Umbilical cord (tissue), 2 donors: ENCODE measurements around the gene HOXC5. TPM values are rescaled to one million over a fixed set of nuclear protein-coding genes. Genes with fewer than 3 reads are reported as not detected.

Source experiments
- DNase-seq: peaks from one replicate; pipeline ENCODE4 v3.0.0-alpha.2; 2015; ENCODE audit warnings: low spot score
- total RNA-seq: library from RNA; depleted of rRNA; stranded (reverse); fragments of >200 nt; gene quantifications from one replicate; pipeline ENCODE4 v1.2.3, GENCODE V29; 2014; ENCODE audit warnings: low replicate concordance; ENCODE audit not compliant: insufficient read depth

Gene HOXC5
- total RNA-seq, 1 donor from 2014 or later: 1.2 TPM

GRCh38 chr12:54019091-54019811 lies 13.6 kb upstream of the HOXC5 start:
- no peak for DNase-seq

GRCh38 chr12:54019924-54020590 lies 12.8 kb upstream of the HOXC5 start:
- DNase-seq: peak; percentile 67

GRCh38 chr12:54020591-54021405 lies 12.1 kb upstream of the HOXC5 start:
- no peak for DNase-seq

DNA sequence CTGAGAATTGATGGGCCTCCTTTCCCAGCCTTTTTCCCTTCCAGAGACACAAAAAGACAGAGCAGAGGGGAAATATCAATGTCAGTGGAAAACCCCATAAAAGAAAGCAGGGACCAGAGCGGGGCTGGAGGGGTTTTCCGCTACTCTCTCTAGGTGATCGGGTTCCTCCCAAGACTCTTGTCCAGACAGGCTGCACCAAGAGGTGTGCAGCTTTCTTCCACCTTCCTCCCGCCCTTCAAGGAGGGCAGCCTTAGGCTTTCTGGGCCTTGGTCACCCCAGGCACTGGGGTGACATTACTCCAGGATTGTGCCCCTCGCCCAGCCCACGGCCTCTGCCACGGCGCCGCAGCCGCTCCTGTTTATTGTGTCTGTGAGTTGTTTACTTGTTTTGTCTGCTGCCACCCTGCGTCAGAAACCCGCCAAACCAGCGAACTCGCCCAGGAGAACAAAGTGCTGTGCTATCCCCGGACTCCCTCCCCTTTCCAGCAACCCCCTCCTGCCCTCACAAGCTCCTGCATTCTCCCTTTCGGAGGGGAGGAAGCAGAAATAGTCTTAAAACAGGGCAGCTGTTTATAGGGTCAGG lies 11.3 kb upstream of the HOXC5 start:
- DNase-seq: no peak

- no peak for DNase-seq
Measured at GRCh38 chr12:54022960-54023884, 9.6 kb upstream of the HOXC5 start.

- DNase-seq: no peak
Measured at GRCh38 chr12:54024127-54024526, 8.7 kb upstream of the HOXC5 start.

DNA sequence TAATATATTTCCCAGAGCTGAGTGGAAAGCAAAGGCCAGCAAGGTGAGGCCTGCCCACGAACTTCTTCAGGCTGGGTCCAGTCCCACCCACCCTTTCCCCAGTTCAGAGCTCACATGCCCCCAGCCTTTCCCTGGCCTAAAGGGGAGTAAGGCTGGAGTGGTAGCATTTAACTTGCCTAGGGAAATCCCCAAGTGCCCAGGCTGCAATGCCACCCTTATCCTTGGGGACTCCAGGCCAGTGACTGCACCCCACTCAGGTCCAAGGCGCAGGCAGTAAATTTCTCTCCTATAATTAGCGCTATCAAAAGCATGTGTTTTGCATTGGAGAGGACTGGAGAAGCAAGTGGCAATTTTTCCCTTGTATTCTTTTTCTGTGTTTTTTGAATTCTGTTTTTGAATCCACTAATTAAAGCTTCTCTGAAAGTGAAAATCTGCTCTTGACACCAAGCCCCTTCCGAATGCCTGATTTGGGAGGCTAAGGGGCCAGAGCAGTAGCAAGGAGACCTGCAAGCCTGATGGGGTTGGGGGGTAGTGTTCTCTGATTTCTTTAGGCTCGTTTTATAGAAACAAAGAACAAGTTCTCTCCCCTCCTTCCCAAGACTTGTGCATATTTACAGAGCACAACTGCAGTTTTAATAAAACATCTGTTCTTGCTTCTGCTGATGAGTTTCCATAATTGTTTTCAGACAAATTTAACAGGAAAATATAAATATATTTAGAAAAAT lies 8.1 kb upstream of the HOXC5 start:
- no peak for DNase-seq

DNA sequence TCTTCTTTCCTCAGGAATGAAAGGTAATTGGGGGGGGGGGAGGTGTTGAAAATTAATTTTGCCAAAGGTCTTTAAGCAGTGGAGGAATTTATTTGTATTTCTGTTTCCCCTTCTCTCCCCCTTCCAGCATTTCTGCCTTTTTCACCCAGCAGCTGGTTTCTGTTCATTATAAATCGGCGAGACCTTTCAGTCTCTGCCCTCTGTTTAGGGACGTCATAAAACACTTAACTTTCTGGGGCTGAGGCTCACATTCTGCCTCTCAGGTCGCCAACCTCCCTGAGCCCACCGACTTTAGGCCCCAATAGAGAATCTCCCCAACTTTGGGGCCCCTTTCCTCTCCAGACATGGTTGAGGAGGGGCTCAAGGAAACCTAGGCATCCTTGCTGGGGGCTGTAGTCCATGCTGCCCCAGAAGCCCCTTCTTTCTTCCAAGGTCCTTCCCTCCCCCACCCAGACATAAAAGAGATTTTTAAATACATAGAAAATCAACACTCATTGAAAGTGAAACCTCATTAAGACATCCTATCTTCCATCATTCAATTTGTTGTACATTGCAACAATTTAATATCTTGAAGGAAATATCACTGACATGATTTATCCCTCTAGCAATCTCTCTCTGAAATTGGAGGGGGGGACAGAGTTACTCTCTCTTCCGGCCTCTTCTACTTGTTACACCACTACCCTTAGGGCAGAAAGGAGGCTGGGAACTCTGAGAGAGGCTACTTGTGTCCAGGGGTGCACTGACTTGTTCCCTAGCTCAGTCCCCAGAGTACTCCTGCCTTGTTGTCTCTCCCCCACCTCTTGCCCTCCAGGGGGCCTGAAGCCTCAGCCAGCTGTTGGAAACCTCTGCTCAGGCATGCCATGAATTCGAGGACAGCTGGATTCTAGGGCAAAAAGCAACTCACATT lies 7.1 kb upstream of the HOXC5 start:
- DNase-seq: no peak

DNA sequence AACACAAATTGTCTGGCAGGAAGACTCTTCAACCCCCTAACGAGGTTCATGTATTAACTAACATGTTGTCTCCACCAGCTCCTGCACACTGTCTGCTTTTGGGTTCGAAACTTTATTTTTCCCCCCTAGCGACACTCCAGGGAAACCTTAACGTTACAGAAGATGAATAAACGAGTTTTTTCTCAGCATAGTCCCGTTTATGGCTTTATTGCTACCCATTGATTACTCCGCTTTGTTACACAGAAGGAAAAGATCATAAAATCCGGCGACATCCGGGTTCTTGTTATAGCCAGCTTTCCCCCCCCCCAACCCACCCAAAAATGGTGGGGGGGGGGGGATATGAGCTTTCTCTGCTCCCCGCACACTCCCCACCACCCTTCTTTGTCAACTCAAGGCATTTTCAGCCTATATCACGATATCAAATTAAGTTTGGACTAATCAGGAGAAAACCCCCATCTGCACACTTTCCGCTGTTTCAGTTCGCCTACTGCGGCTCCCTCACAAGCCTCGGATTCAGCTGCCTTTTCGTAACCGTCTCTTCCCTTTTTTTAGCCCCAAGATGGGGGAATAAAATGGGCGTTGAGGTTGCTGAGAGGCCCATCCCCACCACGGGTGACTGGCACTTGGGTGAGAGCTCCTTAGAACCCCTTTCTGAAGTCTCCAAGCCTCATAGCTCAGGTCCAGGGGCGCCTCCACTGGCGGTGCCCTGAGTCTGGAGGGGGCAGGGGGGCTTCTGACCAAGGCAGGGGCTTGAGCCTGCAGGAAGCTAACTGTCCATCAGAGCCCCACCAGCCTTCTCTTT lies 6.0 kb upstream of the HOXC5 start:
- no peak for DNase-seq

- DNase-seq: no peak
Measured at GRCh38 chr12:54027442-54027786, 5.4 kb upstream of the HOXC5 start.

GRCh38 chr12:54028314-54029201 lies 4.3 kb upstream of the HOXC5 start, which contains the start of gene HOXC6:
Gene HOXC6, plus strand, starts transcription at chr12:54028440. Its CDS starts 82 bp downstream, at chr12:54028522.
- peak; percentile 84 for DNase-seq

GRCh38 chr12:54029529-54030441 lies 3.1 kb upstream of the HOXC5 start:
- no peak for DNase-seq

GRCh38 chr12:54030442-54030801 lies 2.4 kb upstream of the HOXC5 start:
- no peak for DNase-seq

- DNase-seq: peak; percentile 81
Measured at GRCh38 chr12:54030889-54031471, 1.9 kb upstream of the HOXC5 start.

GRCh38 chr12:54031480-54031879 lies 1.4 kb upstream of the HOXC5 start:
- no peak for DNase-seq

DNA sequence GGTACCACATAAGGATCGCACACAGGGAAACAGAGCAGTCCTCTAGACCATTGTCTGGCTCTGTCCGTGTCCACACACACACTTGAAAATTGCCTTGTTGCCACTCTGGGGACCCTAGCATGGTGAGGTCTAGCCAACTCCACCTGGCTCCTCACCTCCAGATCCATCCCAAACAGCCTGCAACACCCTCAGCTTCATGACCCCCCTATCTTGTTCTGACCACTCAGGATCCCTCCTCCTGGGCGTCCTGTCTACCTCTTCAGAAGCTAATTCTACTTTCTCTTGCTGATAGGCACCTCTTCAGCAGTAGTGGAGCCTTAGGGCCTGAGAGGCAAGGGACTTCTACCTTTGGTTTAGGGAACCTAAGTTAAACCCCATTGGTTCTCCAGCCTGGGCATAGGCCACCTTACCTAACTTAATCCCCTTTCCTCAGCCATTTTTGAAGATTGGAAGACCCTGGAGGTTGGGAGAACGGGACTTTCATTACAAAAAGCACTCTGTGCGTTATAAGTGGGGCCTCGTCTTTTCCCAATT lies 697 bp upstream of the HOXC5 start:
- no peak for DNase-seq
